NCI-H524 (cell line): ENCODE data around the gene PRKX.
"Not testable (repeated sequence)": the region's sequence is repeated elsewhere in the genome, so short reads cannot be mapped to it uniquely, and the experiment has no call there.

Experiments
- DNase-seq, 2 experiments: peaks; one replicate each; lab custom pipeline; 2025; lab: John Stamatoyannopoulos, UW

The PRKX gene

GRCh38 chrX:3653111-3653510 lies 60.3 kb downstream of the PRKX start:
- DNase-seq = no peak

GRCh38 chrX:3651277-3651676 lies 62.2 kb downstream of the PRKX start:
- DNase-seq = peak in 1 of 2 experiments; percentile 21

GRCh38 chrX:3648084-3648483 lies 65.4 kb downstream of the PRKX start:
- DNase-seq = no peak

- not testable (repeated sequence) for DNase-seq
These were observed 73.4 kb downstream of the PRKX start for GRCh38 chrX:3639858-3640631.

GRCh38 chrX:3639236-3639635 lies 74.2 kb downstream of the PRKX start:
- DNase-seq = no peak

GRCh38 chrX:3638280-3638873 lies 75.1 kb downstream of the PRKX start:
- DNase-seq = peak; percentile 3 to 62

GRCh38 chrX:3636803-3637202 lies 76.6 kb downstream of the PRKX start:
- no peak for DNase-seq

- DNase-seq = no peak
These were observed 82.3 kb downstream of the PRKX start for GRCh38 chrX:3631196-3631595.

- no peak for DNase-seq
These were observed 85.9 kb downstream of the PRKX start for GRCh38 chrX:3627594-3627993.

- DNase-seq = no peak
These were observed 92.0 kb downstream of the PRKX start for GRCh38 chrX:3621414-3621813.

- DNase-seq = not testable (repeated sequence)
These were observed 101.7 kb downstream of the PRKX start for GRCh38 chrX:3611744-3612143.

GRCh38 chrX:3609810-3610209 lies 103.6 kb downstream of the PRKX start:
- DNase-seq = no peak

- DNase-seq = no peak
These were observed 110.3 kb downstream of the PRKX start for GRCh38 chrX:3603026-3603661.

- DNase-seq = no peak
These were observed 113.5 kb downstream of the PRKX start for GRCh38 chrX:3599802-3600430.

- no peak for DNase-seq
These were observed 114.7 kb downstream of the PRKX start for GRCh38 chrX:3598709-3599108.

- no peak for DNase-seq
These were observed 115.3 kb downstream of the PRKX start for GRCh38 chrX:3598046-3598605.

GRCh38 chrX:3592184-3592583 lies 121.3 kb downstream of the PRKX start:
- no peak for DNase-seq

GRCh38 chrX:3589474-3589873 lies 124.0 kb downstream of the PRKX start:
- no peak for DNase-seq

GRCh38 chrX:3585719-3586118 lies 127.7 kb downstream of the PRKX start:
- DNase-seq = no peak

- DNase-seq = no peak
These were observed 128.9 kb downstream of the PRKX start for GRCh38 chrX:3584415-3584996.

GRCh38 chrX:3582451-3582850 lies 131.0 kb downstream of the PRKX start:
- DNase-seq = no peak

- DNase-seq = no peak
These were observed 131.8 kb downstream of the PRKX start for GRCh38 chrX:3581609-3582108.
